GM12892 (cell line): ENCODE data around the gene OMD.

Experiments
- POLR2A ChIP-seq: IDR thresholded peaks from 2 replicates; pipeline ENCODE4 v1.6.1; 2011; ENCODE audit warnings: low read depth, low read length, control low read depth
- POLR2AphosphoS5 ChIP-seq: IDR thresholded peaks from 2 replicates; pipeline ENCODE4 v1.6.1; 2011; ENCODE audit warnings: low read depth, low read length, control low read depth

GRCh38 chr9:92384375-92384774 is 39.9 kb downstream of the OMD start:
- no peak for TF ChIP-seq POLR2AphosphoS5
- TF ChIP-seq POLR2A: no peak
